Left renal cortex interstitium (tissue), 4 donors: ENCODE measurements around the gene VAC14. TPM values are rescaled to one million over a fixed set of nuclear protein-coding genes. Genes with fewer than 3 reads are reported as not detected.
A peak's percentile ranks its signal among the peaks of the same experiment; 100 is the strongest.
"Not testable (repeated sequence)": the region's sequence is repeated elsewhere in the genome, so short reads cannot be mapped to it uniquely, and the experiment has no call there.

Experiments
- DNase-seq, 4 donors: peaks; one replicate each; pipeline ENCODE4 v3.0.0-alpha.2; 2013; ENCODE audit warnings: low read depth in 4 of 4, low spot score in 2 of 4, missing footprints in 1 of 4
- polyA plus RNA-seq, 4 donors: library from polyadenylated mRNA; unstranded; fragments of 120-200 nt; gene quantifications; one replicate each; pipeline ENCODE4 v1.2.1, GENCODE V29; 2013; ENCODE audit not compliant: insufficient read length in 4 of 4

Gene VAC14
- polyA plus RNA-seq = 10 to 100 TPM; 38.8 to 48.3 (median 40.7) TPM

DNA sequence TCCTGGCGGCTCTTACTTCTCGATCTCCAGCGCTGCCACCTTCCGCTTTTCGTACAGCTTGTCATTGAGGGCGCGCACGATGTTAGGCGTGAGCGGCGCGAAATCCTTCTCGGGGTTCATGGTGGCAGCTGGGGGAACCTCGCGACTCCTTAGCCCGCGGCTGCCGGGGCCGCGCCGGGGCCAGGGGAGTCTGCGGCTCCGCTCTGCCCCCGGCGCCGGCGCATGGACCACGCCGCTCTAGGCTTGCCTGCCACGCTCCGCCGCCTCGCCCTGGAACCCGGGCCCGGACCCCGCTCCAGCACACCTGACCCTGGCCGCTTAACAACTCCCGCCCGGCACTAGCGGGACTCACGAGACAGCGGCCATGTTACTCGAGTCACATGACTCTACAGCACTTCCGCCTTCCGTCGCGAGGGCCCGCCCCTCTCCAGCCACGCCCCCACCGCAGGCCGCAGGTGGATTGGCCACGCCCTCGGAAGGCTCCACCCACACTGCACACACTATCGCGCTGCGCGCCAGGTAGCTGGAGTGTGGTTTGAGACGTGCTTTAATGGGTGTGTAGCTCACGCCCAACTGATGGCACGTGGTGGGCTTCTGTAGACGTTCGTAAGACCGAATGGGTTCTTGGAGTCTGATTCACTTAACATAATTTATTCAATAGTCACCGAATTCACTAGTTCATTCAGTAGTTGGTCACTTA is at the start of gene VAC14:
Gene VAC14, minus strand, starts transcription at position 378 of the 700 bp plus-strand sequence. Its CDS starts 258 bp downstream, at position 120.
- DNase-seq = peak in 3 of 4 donors; percentile 63 to 80 (median 78)

DNA sequence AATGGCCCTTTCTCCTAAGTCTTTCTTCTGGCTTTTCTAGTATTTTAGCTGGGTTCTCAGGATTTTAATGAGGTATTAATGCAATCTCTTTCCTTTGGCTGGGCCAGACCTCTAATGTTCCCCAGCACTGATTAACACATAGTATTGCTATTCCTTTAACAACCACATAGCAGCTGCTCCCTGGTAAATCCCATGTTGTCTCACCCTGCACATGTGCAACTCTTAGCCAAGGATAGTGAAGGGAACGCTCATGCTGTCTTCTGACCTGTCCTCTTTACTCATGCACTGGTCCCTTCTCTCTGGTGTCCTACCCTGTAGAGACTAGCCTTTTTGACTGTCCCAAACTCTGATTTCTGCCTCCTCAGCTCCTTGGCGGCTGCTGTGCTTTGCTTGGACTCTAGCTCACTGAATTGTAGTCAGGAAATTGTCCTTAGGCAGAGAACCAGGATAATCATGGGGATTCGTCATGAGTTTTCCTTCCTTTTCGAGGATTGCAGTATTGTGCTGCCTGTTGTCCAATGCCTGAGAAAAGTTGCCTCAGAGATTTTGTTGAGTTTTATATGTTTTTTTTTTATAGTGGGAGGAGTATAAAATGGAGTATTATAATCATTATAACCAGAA is 22.6 kb upstream of the VAC14 start:
- not testable (repeated sequence) for DNase-seq

DNA sequence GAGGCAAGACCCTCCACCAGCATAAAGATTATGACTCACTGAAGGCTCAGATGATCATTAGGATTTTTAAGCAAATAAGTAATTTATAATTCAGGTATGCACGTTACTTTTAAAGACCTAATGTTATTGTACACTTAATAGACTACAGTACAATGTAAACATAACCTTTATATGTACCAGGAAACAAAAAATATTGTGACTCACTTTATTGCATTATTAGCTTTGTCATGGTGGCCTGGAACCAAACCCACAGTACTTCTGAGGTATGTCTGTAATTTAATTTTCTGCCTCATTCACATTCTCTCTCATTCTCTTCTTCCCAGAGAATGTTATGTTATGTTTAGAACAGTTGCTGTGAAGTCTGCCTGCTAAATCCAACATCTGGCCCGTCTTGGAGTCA is 21.8 kb upstream of the VAC14 start:
- DNase-seq = not testable (repeated sequence)

DNA sequence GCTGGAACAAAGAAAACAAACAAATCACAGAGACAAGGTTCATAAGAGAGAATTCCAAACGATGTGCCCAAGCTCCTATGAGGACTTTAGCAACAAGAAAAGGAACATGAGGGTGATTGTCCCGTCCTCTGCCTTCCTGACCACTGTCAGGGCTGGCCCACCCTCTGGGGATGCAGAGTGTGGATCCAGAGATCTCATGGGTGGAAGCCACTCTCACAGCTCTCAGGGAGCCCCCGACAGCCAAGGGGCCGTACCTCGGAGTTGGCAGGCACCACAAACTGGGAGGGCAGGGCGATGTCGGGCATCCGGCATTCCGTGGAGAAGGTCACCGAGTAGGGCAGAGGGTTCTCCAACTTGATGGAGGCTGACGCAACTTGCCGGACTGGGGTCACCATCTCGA is 17.1 kb upstream of the VAC14 start:
- DNase-seq = not testable (repeated sequence)

DNA sequence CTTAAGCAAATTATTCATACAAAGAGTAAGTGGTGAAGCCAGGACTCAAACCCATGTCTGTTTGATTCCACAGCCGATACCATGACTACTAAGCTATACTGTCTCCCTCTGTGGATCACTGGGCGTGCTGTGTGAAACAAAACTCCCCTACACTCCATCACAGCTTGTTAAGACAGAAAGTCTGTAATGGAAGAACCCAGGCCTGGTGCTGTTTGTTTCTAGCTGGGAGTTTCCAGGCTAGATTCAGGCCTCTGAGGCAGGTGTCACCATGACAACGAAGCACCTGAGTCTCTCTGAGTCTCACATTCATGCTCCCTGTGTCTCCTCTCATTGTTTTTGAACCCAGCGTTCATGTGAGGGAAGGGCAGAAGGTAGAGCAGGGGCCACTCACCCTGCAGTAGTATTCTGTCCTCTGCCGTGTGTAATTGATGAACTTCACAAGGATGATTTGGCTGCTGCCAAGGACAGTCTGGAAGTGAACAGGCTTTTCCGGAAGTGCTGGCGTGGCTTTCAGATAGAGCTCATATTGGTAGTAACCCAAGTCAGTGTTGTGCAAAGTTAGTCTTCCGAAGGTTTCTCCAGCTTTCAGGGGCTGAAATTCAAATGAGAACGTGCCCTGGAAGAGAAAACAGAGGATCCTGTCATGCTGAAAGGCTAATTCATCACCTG is 8.6 kb upstream of the VAC14 start:
- no peak for DNase-seq

DNA sequence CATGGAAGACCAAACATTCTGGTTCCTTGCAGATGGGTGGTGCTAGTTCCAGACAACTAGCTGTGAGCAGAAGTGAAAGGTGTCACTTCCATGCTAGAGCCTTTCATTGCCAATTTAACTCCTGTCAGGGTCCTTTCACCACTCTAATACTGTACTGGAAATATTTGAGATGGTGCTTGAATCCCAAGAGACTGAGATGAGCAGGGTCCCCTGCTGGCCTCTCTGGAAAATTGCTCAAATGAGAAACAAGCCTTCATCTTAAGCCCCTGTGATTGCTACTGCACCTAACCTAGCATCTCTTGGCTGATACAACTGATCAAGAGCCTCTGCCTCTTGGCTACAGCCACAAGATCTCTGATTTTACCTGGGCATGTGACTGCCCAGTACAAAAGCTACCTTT is 7.4 kb upstream of the VAC14 start:
- no peak for DNase-seq

DNA sequence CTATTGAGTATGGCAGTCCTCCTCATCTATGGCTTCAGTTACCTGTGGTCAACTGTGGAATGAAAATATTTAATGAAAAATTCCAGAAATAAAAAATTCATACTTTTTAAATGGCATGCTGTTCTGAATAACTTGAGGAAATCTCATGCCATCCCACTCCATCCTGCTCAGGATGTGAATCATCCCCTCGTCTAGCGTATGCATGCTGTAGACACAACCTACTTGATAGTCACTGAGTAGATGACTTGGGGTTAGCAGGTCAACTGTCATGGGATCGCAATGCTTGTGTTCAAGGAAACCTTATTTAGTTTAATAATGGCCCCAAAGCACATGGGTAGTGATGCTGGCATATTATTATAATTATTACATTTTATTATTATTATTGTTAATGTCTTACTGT is 4.8 kb upstream of the VAC14 start:
- DNase-seq = no peak

DNA sequence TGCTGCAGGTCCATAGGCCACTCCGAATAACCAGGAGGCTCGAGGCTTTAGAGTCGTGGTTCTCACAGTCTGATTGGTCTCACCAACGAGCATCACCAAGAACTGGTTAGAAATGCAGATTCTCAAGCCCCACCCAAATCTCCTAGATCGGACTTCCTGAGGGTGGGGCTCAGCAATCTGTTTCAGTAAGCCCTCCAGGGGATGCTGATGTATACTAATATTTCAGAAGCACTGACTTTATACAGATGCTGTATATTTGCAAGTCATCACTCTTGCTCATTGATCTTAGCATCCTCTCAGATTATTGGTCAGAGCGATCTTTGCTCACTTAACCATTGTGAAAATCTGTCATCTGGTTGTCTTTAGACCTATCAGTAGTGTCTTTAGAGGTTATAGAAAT is 4.4 kb upstream of the VAC14 start:
- DNase-seq = no peak

DNA sequence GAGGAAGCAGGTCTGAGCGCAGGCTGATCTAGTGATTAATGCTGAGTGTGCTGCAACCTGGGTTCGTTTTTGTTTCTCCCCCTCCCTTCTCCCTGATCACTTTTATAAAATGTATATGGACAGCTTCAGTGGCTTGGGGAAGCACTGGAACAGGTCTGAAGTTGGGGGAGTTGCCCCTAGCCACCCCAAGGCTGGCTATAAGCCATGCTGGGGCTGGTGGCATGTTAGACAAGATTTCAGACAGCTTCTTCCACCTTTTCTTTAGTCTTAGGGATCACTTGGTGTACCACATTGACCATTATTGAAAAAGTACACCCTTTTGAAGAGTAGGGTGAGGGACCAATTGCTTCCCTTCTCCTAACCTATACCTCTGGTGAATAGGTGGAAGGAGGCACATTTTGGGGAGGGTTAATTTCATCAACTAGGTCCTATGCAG is 3.8 kb upstream of the VAC14 start:
- DNase-seq = no peak

DNA sequence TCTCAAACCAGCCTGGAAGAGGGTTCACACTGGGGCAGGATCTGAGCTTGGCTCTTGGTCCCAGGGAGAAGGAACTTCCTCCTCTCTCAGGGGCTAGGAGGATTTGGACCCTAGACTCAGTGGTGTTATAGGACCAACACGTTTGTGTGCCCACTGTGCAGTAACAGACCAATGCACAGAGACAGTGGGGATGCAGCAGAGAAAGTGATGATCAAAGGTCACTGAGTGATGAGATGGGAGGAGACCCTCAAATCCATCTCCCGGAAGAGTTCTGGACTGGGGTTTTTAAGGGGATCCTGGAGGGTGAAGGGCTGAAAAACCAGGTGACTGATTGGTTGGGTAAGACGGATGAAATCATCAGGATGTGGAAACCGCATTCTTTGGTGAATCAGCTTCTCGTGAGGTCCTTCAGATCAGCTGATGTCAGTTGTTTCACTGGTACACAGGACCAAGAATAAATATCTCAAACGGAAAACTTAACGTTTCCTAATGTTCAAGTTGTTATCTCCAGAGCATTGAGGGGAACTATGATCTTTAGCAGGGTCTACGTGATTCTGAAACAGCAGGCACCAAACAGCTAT is 3.3 kb upstream of the VAC14 start:
- no peak for DNase-seq

DNA sequence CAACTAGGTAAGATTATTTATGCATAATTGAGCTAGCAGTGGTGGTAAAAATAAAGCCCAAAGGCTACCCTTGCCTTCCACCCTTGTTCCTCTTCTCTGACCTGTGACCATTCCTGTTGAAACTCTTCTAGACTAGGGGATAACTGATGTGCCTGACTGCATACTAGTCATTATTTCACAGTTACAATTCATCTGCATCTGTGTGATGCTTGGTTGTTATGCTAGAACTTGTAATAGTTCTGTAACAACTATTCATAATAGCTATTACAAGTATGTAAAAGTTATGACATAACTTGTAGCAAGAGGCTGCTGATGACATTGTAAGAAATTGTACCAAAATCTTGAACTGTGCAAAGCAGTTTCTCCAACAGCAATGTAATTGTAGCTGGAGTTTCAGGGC is 2.4 kb upstream of the VAC14 start:
- DNase-seq = no peak

DNA sequence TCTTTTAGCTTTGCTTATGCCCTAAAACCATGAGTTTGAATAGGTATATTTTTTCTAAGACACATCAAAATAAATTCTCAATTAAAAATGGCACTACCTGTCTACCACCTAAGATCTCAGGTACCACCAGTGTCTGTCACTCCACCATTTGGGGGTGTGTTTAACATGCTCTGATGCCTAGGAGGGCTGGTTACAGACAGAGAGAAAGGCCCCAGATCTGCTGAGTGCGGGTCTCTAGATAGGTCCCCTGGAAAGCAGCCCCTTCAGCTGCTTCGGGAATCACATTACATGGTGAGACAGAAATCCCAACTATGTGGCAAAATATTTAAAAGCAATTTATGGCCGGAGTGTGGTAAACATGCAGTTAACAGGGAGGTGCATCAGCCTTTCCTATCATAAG is 653 bp upstream of the VAC14 start:
- no peak for DNase-seq

DNA sequence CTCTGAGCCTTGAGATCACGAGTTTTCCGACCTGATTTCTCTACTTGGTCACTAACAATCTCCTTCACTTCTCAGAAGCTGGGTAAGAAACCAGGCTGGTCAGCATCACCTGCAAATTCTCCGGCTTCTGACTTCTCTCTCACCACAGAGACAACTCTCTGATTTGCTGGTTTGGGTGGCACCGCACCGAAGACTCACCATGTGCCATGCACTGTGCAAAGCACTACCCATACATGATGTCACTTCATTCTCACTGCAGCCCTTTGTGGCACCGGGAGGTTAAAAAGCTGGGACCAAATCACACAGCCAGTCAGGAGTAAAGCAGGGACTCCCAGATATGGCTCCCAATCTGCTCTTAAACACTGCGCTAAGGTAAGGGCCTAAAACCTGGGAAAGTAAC is 647 bp downstream of the VAC14 start:
- no peak for DNase-seq

DNA sequence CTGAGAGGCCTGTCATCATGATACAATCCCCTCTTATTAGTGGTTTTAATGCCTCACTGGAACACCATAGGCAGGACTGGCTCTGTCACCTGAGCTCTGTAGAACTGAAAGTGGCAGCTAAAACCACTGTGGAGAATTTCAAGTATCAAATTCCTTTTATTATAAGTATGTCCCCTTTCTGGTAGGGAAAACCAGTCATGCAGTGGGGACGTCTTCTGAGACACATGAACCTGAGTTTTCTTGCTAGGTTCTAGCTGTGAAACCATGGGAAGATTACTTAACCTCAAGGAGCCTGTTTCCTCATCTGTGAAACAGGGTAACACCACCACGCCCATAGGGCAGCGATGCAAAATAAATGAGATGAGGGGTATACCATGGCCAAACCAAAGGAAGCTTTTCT is 4.7 kb downstream of the VAC14 start:
- DNase-seq = no peak

DNA sequence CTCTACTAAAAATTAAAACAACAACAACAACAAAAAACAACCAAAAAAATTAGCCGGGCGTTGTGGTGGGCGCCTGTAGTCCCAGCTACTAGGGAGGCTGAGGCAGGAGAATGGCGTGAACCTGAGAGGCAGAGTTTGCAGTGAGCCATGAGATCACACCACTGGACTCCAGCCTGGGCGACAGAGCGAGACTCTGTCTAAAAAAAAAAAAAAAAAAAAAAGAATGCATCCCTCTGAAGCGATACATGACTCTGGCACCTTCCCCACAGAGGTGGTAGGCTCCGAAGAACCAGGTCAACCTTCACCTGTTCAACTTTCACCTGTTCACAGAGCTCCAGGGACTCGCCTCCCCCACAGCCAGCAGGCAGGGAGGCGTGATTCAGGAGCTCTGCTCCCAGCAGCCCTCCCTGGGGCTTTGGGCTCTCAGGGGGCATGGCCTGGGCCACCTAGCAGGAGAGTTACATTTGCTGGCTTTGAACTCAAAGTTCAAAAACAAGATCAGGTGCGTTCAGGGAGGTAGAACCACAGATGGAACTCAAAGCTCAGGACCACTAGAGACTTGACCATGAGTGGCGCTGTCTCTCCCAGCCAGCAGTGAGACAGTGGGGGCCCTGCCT is 5.6 kb downstream of the VAC14 start:
- DNase-seq = no peak

DNA sequence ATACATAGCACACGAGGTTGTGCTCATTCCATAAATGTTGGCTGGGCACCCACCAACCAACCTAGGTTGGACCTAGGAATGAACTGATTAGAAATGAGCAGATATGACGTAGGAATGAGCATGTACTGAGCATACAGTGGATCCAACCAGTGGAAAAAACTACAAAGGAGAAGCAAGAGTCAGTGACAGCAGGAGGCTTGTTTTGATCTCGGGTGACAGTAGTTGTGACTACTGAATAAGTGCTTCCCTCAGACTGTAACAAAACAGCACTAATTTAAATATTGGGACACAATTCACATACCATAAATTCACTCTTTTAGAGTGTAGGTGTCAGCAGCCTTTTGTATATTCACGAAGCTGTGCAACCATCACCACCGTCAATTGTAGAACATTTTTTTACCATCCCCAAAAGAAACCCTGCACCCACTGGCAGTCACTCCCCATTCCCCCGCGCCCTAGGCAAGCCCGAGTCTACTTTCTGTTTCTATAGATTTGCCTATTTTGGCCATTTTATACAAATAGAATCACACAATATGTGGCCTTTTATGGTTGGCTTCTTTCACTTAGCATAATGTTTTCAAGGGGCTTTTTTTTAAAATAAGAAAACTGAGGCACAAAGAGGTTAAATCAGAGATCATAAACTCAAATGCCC is 7.0 kb downstream of the VAC14 start:
- no peak for DNase-seq

DNA sequence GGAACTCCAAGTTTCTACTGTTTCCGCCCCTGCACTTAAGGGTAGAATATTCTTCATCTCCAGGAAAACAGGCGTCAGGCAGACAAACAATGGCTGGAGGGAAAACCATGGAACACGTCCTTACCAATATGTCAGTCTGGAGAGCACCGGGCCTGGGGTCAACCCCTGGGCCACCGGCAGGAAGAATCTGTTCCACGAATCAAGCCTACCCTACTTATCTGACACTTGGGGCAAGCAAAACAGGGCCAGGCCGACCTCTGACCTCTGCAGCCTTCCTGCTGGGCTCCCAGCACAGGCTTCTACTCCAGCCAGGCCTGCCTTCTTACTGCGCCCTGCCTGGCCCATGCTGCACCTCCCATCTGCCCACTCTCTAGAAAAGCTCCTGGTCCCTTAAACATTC is 10.1 kb downstream of the VAC14 start:
- DNase-seq = no peak

DNA sequence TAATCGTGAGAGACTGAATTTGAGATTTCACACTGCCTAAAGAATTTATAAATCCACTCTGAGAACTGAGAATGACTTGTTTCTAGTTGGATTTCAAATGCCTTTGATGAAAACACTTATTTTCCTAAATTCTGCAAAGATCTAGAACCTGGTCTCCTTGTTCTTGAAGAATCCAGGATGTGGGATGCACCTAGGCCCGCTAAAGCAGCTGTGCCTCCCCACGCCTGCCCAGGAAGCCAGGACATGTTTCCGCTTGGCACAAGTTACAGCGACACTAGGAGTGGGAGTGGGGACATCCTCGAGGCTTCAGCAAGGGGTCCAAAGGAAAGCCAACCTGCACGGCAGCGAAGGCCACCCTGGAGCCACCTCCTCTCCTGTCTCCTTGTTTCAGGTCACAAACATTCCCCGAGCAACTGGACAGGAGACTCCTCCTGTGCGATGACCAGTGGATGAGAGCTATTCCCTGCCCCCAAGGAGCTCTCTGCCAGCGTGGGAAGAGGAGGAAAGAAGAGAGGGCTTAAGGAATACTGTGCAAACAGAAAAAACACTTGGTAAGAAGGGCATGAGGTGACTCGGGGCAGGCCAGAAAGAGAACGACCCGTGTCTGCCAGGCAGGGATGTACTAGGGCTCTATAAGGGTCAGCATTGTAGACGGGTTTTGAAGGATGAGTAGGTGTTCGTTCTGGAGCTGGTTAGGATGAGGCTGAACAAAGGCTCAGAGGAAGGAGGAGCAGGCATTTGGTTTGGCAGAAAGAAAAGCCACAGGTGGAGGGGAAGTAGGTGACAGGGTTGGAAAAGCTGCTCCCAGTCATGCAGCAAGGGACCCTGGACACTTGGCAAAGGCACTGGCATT is 11.1 kb downstream of the VAC14 start:
- DNase-seq = no peak
